HEK293 (cell line): ENCODE data around the gene CACNA1B.

Experiments used
- OVOL3 ChIP-seq: fragments of 450-650 bp; formaldehyde crosslinking; IDR thresholded peaks from 2 replicates; pipeline ENCODE4 v1.5.1; 2016; ENCODE audit warnings: missing biosample characterization, missing genetic modification characterization
- ZBTB1 ChIP-seq: fragments of 450-650 bp; formaldehyde crosslinking; IDR thresholded peaks from 2 replicates; pipeline ENCODE4 v1.5.1; 2016; ENCODE audit warnings: missing biosample characterization, missing genetic modification characterization
- ZNF76 ChIP-seq: fragments of 450-650 bp; formaldehyde crosslinking; IDR thresholded peaks from 2 replicates; pipeline ENCODE4; 2016; ENCODE audit warnings: low read depth, missing biosample characterization, missing genetic modification characterization, borderline replicate concordance
- ZXDB ChIP-seq: fragments of 450-650 bp; formaldehyde crosslinking; IDR thresholded peaks from 2 replicates; pipeline ENCODE4 v1.5.1; 2016; ENCODE audit warnings: missing biosample characterization, missing genetic modification characterization
- TF ChIP-seq, protein P1 (sequence below): fragments of 450-650 bp; formaldehyde crosslinking; IDR thresholded peaks from 2 replicates; pipeline ENCODE4 v1.5.1; 2016; ENCODE audit warnings: missing biosample characterization, missing genetic modification characterization

DNA sequence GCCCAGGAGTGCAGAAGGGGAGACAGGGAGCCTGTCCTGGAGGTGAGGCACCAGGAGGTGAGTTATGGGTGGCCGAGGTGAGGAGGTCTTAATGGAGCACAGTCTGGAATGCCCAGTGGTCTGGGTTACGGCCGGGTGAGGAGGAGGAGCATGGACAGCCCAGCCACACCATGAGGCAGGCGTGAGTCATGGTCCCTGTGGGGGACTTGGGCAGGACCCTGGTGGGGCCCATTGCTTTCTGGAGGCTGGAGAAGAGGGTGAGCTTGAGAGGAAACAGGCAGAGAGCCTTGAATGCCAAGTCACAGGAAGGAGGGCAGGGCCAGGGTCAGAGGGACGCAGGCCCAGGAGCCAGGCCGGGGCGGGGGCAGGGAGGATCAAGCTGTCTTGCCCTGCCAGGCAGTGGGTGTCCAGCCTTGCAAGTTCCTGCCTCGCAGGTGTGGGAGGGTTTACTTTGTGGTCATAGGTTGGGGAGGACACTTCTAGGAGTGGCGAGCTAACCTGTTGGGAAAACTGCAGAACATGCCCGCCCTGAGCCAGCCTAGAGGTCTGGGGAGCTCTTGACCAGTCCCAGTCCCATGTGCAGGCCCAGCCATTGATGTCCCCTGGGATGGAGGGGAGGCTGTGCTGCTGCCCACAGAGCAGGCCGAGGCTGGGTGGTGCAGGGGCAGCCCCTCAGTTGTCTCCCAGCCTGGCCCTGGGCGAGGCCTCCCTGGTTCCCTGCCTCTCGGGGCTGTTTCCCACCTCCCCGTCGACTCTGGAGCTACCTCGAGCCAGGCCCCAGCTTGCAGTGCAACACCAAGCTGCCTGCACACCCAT lies 2.8 kb downstream of the CACNA1B start:
- TF ChIP-seq ZBTB1 (no peak), ZXDB (tag by site-specific recombination) (no peak), ZNF76 (tag by site-specific recombination) (no peak), OVOL3 (tag by site-specific recombination) (no peak)
- TF ChIP-seq, protein P1, sequence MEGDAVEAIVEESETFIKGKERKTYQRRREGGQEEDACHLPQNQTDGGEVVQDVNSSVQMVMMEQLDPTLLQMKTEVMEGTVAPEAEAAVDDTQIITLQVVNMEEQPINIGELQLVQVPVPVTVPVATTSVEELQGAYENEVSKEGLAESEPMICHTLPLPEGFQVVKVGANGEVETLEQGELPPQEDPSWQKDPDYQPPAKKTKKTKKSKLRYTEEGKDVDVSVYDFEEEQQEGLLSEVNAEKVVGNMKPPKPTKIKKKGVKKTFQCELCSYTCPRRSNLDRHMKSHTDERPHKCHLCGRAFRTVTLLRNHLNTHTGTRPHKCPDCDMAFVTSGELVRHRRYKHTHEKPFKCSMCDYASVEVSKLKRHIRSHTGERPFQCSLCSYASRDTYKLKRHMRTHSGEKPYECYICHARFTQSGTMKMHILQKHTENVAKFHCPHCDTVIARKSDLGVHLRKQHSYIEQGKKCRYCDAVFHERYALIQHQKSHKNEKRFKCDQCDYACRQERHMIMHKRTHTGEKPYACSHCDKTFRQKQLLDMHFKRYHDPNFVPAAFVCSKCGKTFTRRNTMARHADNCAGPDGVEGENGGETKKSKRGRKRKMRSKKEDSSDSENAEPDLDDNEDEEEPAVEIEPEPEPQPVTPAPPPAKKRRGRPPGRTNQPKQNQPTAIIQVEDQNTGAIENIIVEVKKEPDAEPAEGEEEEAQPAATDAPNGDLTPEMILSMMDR (tag by site-specific recombination): no peak
